Smooth muscle cell (in vitro differentiated cells): ENCODE measurements around the gene DLEC1. TPM values are rescaled to one million over a fixed set of nuclear protein-coding genes. Genes with fewer than 3 reads are reported as not detected.

Experiments
- DNase-seq: peaks from one replicate; lab custom pipeline; 2025; ENCODE audit not compliant: unreplicated experiment; lab: John Stamatoyannopoulos, UW
- H2AFZ ChIP-seq: fragments of 200-600 bp; sonication (generic); 2 replicates; pipeline ENCODE4 v1.6.0; 2016; ENCODE audit warnings: antibody characterized with exemption, low read depth, mild to moderate bottlenecking
- H3F3A ChIP-seq: fragments of 200-600 bp; sonication (generic); 2 replicates; pipeline ENCODE4 v1.6.0; 2017; ENCODE audit warnings: antibody characterized with exemption, low read depth
- H3K27ac ChIP-seq: fragments of 200-600 bp; sonication (generic); 2 replicates; pipeline ENCODE4 v1.5.1; 2016; ENCODE audit warnings: low read depth, mild to moderate bottlenecking
- H3K27me3 ChIP-seq: fragments of 200-600 bp; sonication (generic); 2 replicates; pipeline ENCODE4 v1.6.1; 2016; ENCODE audit warnings: low read depth, mild to moderate bottlenecking
- H3K36me3 ChIP-seq: fragments of 200-600 bp; sonication (generic); 2 replicates; pipeline ENCODE4 v1.5.1; 2016; ENCODE audit warnings: low read depth
- H3K4me1 ChIP-seq: fragments of 200-600 bp; sonication (generic); 2 replicates; pipeline ENCODE4 v1.5.1; 2016; ENCODE audit warnings: low read depth
- H3K4me2 ChIP-seq: fragments of 200-600 bp; sonication (generic); 2 replicates; pipeline ENCODE4 v1.6.0; 2016; ENCODE audit warnings: mild to moderate bottlenecking
- H3K4me3 ChIP-seq: fragments of 200-600 bp; sonication (generic); 2 replicates; pipeline ENCODE4 v1.5.1; 2016; ENCODE audit warnings: mild to moderate bottlenecking
- H3K79me2 ChIP-seq: fragments of 200-600 bp; sonication (generic); 2 replicates; pipeline ENCODE4 v1.6.0; 2016; ENCODE audit warnings: low read depth, mild to moderate bottlenecking
- H3K9ac ChIP-seq: fragments of 200-600 bp; sonication (generic); 2 replicates; pipeline ENCODE4 v1.6.0; 2016; ENCODE audit warnings: low read depth
- H3K9me3 ChIP-seq: fragments of 200-600 bp; sonication (generic); replicated peaks from 2 replicates; pipeline ENCODE4 v1.5.1; 2016; ENCODE audit warnings: low read depth
- H4K20me1 ChIP-seq: fragments of 200-600 bp; sonication (generic); 2 replicates; pipeline ENCODE4 v1.6.0; 2016; ENCODE audit warnings: low read depth
- CTCF ChIP-seq: fragments of 200-600 bp; sonication (generic); IDR thresholded peaks from 2 replicates; pipeline ENCODE4 v1.5.1; 2017; ENCODE audit warnings: borderline replicate concordance, mild to moderate bottlenecking, antibody characterized with exemption; ENCODE audit not compliant: insufficient read depth, poor library complexity, severe bottlenecking
- WGBS: methylation state at CpG from one replicate; pipeline ENCODE4 v1.1.7; 2016; ENCODE audit warnings: low lambda C conversion rate; 5-methylcytosine and 5-hydroxymethylcytosine counted together
- polyA plus RNA-seq: library from polyadenylated mRNA; unstranded; fragments of >200 nt; fragmentation: Nextera tagmentation; extraction: Ambion mirVana; gene quantifications from 2 replicates; pipeline ENCODE4 v1.2.1, GENCODE V29; 2016
- total RNA-seq: library from RNA; depleted of rRNA; stranded (reverse); fragments of >200 nt; gene quantifications from 2 replicates; pipeline ENCODE4 v1.2.3, GENCODE V29; 2014

Gene DLEC1
- total and polyA plus RNA-seq, 2 experiments from 2014 or later: 0.27 to 0.61 TPM

- H3K9me3 ChIP-seq: peaks cover 3% of the 10 kb centered on the region
- H3K27ac ChIP-seq: no peak overlapping the region
- H3F3A ChIP-seq: no peaks in the 10 kb centered on the region
- 88% methylated on average over 1 of the region's 1 CpG for WGBS
- H3K79me2 ChIP-seq: peaks cover 11% of the 10 kb centered on the region
- no peak for DNase-seq
- no peak for TF ChIP-seq CTCF
- H3K9ac ChIP-seq: no peak overlapping the region
- no peak overlapping the region for H2AFZ ChIP-seq
- H3K27me3 ChIP-seq: no peaks in the 10 kb centered on the region
- H4K20me1 ChIP-seq: no peaks in the 10 kb centered on the region
- H3K36me3 ChIP-seq: no peaks in the 10 kb centered on the region
- no peak overlapping the region for H3K4me2 ChIP-seq
- peaks cover 11% of the 10 kb centered on the region for H3K4me1 ChIP-seq
- no peak overlapping the region for H3K4me3 ChIP-seq
These were observed 104.0 kb downstream of the DLEC1 start for GRCh38 chr3:38142959-38143358.

GRCh38 chr3:38143511-38143910, 104.5 kb downstream of the DLEC1 start:
- no peaks in the 10 kb centered on the region for H3F3A ChIP-seq
- H4K20me1 ChIP-seq: no peaks in the 10 kb centered on the region
- H3K36me3 ChIP-seq: no peaks in the 10 kb centered on the region
- WGBS: 77% methylated on average over 3 of the region's 3 CpGs
- no peak for DNase-seq
- no peak overlapping the region for H2AFZ ChIP-seq
- H3K27me3 ChIP-seq: no peaks in the 10 kb centered on the region
- H3K79me2 ChIP-seq: peaks cover 11% of the 10 kb centered on the region
- peaks cover 9% of the 10 kb centered on the region for H3K4me1 ChIP-seq
- no peak overlapping the region for H3K9ac ChIP-seq
- H3K9me3 ChIP-seq: peaks cover 3% of the 10 kb centered on the region
- no peak overlapping the region for H3K4me2 ChIP-seq
- H3K4me3 ChIP-seq: no peak overlapping the region
- no peak overlapping the region for H3K27ac ChIP-seq
- TF ChIP-seq CTCF: no peak

GRCh38 chr3:38146504-38146903, 107.5 kb downstream of the DLEC1 start:
- WGBS: 83% methylated on average over 2 of the region's 2 CpGs
- Histone ChIP-seq H3K4me3 (no peak overlapping the region), H3F3A (no peaks in the 10 kb centered on the region), H3K9ac (no peak overlapping the region), H3K79me2 (no peaks in the 10 kb centered on the region), H3K9me3 (peaks cover 3% of the 10 kb centered on the region), H3K27ac (no peak overlapping the region), H3K27me3 (no peaks in the 10 kb centered on the region), H3K4me2 (no peak overlapping the region), H4K20me1 (no peaks in the 10 kb centered on the region), H3K36me3 (no peaks in the 10 kb centered on the region), H2AFZ (no peak overlapping the region), H3K4me1 (no peaks in the 10 kb centered on the region)
- TF ChIP-seq CTCF: no peak
- DNase-seq: no peak

- no peak for DNase-seq
- Histone ChIP-seq H3K4me3 (no peak overlapping the region), H3K27ac (peak overlapping the region; percentile 16), H4K20me1 (no peaks in the 10 kb centered on the region), H3K79me2 (no peaks in the 10 kb centered on the region), H3K4me2 (no peak overlapping the region), H3K27me3 (no peaks in the 10 kb centered on the region), H3K4me1 (no peaks in the 10 kb centered on the region), H2AFZ (no peak overlapping the region), H3K9ac (no peak overlapping the region), H3F3A (no peaks in the 10 kb centered on the region), H3K36me3 (no peaks in the 10 kb centered on the region), H3K9me3 (peaks cover 3% of the 10 kb centered on the region)
- TF ChIP-seq CTCF: no peak
- 92% methylated on average over 3 of the region's 3 CpGs for WGBS
These were observed 108.4 kb downstream of the DLEC1 start for GRCh38 chr3:38147421-38147820.
